Measurements from ENCODE around the gene SLC47A1.
A peak's percentile ranks its signal among the peaks of the same experiment; 100 is the strongest.
"Not testable (repeated sequence)": the region's sequence is repeated elsewhere in the genome, so short reads cannot be mapped to it uniquely, and the experiment has no call there.

The SLC47A1 gene, protein sequence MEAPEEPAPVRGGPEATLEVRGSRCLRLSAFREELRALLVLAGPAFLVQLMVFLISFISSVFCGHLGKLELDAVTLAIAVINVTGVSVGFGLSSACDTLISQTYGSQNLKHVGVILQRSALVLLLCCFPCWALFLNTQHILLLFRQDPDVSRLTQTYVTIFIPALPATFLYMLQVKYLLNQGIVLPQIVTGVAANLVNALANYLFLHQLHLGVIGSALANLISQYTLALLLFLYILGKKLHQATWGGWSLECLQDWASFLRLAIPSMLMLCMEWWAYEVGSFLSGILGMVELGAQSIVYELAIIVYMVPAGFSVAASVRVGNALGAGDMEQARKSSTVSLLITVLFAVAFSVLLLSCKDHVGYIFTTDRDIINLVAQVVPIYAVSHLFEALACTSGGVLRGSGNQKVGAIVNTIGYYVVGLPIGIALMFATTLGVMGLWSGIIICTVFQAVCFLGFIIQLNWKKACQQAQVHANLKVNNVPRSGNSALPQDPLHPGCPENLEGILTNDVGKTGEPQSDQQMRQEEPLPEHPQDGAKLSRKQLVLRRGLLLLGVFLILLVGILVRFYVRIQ

DNA sequence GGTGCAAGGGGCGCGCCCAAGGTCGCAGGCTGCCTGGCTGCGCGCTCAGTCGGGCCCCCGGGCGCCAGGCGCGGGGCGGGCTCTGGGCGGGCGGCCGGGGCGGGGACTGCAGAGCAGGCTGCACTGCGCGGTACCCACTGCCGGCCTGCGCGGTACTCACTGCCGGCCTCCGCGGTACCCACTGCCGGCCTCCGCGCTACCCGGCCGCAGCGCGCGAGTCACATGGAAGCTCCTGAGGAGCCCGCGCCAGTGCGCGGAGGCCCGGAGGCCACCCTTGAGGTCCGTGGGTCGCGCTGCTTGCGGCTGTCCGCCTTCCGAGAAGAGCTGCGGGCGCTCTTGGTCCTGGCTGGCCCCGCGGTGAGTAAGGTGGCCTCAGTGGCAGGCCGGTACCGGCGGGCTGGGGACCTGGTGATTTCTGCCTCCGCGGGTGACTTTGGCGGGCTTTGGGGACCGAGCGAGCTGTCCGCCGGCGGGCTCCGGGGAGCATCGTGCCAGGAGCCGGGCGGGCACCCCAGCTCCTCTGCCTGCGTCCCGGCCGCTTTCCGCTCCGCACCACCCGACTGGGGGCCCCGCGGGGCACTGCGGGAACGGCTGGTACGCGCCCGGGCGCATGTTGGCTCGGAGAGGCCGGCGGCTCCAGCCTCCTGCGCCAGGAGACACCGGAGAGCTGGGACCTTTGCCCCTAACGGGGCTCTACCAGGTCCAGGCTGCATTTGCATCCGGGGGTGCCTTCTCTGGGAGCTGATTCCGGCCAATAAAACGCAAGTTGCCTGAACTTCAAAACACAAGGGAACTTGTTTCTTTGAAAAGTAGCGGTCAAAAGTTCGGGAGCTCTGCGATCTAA lies at the start of gene SLC47A1:
Gene SLC47A1 (plus strand): TSS at position 137 of the 844 bp plus-strand sequence. CDS start 86 bp downstream, at position 223.
- no peak for DNase-seq

DNA sequence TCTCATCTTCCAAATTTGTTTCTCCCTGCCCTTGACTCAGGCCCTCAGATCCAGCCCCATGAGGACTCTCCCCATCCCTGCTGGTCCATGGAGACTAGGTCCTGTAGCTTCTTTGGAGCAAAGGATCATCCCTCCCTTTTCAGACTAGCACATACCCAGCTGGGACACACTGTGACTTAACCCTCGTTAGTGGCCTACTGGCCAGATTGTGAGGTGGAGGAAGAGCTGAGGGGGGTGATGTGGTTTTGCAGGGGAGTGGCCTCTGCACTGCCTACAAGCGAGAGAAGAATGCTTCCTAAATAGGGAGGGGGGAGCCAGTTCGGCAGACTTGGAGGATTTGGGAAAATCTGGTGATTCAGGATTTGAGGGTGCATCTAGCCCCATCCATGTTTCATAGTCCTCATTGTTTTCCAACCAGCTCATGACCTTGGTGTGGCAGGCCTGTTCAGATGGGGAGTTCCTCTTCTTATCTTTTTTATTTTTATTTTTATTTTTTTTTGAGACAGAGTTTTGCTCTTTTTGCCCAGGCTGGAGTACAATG lies 47.8 kb upstream of the SLC47A1 start:
- DNase-seq, result no peak

DNA sequence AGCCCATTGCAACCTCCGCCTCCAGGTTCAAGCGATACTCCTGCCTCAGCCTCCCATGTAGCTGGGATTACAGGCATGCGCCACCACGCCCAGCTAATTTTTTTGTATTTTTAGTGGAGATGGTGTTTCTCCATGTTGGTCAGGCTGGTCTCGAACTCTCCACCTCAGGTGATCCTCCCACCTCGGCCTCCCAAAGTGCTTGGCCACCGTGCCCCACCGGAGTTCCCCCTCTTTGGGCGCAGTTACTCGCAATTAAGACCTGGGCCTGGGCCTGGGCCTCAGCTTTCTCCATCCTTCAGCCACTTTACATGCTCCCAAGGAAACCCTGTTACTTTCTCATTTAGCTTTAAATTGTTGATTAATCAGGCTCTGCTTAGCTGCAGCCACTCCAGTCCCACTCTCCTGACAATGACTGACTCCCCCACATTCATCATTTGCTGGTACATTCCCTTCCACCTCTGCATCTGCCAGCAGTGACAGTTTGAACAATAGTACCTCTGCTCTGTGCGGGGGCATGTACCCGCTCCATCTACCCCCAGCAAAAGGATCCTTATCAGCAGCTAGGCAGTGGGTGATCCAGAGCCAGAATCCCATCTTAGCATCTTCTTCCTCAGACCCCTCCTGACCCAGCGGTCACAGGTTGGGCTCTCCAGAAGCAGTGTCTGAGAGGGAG lies 47.2 kb upstream of the SLC47A1 start:
- no peak for DNase-seq

DNA sequence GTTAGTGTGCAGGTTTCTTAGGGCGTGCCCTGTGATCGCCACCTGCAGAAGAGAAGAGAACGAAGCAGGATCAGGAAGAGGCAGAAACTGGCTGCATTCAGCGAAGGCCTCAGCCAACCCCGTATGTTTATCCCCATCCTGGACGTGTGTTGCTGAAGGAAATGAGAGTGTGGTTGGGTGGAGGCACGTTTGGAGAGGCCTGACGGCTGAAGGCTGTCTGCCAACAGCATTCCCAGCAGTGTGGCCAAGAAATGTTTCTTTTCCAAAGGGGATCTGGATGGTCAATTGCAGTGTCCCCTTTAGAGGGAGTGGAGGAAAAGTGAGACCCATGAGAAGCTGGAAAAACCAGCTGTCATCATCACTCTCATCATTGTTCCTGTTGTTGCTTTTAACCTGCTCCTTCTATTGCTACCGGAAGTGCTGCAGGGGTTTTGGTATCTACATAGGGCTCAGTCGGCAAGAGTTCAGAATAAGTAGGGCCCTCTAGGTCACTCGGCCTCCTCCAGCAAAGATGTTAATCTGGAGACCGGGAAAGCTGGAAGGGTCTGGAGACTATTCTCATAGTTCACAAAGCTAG lies 46.5 kb upstream of the SLC47A1 start:
- DNase-seq, result no peak

DNA sequence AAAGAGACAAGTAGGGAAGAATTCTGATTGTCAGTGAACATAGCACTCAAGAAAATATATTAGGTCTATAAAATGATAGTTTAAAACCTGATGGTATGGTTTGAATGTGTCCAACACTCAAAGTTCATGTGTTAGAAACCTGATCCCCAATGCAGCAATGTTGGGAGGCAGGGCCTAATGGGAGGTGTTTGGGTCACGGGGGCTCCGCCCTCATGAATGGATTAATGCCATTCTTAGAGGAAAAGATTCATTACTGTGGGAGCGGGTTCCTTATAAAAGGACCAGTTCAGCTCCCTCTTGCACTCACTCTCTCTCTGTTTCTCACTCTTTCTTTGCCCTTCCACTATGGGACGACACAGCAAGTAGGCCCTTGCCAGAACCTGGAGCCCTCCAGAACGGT lies 41.5 kb upstream of the SLC47A1 start:
- DNase-seq, result no peak

DNA sequence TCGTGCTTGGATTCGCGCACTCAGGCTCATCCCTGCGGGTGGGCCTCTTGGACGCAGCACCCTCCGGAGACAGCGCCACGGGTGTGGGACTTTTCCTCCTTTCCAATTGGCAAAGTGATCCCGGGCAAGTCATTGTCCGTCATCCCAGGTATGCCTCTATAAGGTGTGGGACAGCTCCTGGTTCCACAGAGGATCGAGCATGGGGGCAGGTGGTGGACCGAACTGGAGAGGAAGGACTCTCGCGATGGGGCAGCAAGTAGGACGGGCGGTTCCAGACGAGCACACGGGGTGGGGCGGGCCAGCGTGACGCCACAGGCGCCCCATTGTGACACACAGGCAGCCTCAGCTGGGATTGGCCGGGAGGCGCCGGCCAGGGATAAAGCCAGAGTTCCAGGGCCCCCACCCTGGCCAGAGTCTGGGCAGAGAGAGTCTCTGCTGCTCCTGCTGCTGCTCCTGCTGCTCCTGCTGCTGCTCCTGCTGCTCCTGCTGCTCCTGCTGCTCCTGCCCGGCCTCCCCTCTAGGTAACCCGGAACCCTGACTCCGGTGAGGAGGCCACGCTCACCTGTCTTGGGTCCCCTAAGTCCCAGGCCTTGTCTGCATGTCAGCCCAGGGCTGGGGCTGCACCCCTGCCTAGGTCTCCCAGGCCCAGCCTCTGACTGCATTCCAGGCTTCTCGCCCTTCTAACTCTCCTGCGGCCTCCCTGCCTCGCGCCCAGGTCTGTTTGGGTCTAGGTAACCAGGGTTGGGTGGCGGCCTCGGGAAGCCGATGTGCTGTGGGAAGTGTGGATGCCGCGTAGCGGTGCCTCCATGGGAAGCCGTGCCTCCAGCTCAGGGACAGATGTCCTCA lies 38.5 kb upstream of the SLC47A1 start:
- no peak for DNase-seq

DNA sequence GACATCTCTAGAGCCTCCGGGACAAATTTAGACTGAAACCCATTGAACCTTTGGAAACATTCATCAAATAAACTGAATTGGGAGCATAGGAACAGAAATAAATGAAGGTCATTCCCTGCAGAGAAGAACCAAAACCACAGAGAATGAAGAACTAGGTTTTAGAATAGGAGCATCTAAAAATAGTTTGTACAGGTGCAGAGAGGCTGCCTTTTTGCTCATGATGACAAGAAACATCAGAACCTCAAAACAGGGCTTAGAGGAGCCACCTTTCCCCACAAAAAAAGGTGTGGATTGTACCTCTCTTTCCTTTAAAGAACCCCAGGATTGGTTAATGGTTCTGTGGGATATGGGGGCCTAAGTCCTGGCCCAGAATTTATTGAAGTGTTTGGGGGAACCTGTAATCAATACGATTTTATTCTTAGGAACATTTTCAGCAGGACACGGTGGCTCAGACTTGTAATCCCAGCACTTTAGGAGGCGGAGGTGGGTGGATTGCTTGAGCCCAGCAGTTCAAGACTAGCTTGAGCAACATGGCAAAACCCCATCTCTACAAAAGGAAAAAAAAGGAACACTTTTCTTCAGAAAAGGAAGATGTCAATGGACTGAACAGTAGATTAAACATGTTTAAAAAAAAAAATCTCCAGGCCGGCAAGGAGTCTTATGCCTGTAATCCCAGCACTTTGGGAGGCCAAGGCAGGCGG lies 37.7 kb upstream of the SLC47A1 start:
- no peak for DNase-seq

DNA sequence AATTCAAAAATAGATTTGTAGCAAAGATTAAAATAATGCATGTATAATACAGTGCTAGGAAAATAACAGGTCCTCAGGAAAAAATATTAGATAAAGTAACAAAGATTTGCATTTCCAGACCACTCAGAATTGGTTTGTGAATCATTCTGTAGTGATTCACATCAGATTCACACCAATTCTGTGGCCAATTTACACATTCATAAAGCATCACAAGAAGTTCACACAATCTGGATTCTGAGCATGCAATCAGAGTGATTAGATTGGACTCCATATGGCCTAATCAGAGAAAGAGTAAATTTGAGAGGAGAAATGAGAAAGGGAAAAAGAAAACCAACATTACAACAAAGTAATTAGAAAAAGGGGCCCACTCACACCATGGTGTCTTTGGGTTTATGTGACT lies 36.0 kb upstream of the SLC47A1 start:
- DNase-seq, result peak; percentile 2

DNA sequence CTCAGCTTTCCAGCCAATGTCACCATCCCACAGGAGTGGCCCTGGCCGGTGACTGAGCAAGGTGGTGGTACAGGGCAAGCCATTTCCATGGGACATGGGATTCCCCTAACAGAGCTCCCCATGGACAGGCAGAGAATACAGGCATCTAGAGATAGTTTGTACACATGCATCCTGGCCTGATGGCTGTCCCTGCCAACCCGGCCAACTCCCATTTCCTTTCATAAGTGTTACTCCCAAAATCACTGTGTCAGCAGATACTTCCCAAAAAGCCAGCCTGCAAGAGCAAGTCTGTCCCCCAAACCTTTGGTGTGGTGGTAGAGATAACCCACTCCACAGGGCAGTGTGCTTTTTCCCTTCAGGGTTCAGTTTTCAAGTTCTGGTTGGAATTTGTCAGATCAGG lies 32.4 kb upstream of the SLC47A1 start:
- no peak for DNase-seq

DNA sequence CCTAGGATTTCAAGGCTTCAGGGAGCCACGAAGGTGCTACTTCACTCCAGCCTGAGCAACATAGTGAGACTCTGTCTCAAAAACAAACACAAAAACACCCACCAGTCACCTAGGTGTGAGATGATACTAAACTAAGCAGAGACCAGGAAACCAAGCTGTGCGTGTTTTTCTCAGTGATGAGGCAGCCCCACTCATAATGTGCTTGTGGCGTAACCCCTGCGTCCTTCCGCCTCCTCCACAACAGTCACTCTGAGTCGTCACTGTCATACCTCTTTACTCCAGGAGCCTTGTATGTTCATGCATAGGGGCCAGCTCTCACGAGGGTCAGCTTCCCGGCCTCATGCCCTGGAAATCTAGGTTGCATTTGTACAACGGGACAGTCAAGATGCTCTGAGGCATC lies 31.1 kb upstream of the SLC47A1 start:
- peak; percentile 70 for DNase-seq

DNA sequence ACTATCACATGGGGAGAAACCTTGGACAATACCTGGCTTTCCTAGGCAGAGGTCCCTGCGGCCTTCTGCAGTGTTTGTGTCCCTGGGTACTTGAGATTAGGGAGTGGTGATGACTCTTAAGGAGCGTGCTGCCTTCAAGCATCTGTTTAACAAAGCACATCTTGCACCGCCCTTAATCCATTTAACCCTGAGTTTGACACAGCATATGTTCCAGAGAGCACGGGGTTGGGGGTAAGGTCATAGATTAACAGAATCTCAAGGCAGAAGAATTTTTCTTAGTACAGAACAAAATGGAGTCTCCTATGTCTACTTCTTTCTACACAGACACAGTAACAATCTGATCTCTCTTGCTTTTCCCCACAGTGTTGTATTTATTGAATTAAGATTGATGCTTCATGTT lies 28.1 kb upstream of the SLC47A1 start:
- not testable (repeated sequence) for DNase-seq

DNA sequence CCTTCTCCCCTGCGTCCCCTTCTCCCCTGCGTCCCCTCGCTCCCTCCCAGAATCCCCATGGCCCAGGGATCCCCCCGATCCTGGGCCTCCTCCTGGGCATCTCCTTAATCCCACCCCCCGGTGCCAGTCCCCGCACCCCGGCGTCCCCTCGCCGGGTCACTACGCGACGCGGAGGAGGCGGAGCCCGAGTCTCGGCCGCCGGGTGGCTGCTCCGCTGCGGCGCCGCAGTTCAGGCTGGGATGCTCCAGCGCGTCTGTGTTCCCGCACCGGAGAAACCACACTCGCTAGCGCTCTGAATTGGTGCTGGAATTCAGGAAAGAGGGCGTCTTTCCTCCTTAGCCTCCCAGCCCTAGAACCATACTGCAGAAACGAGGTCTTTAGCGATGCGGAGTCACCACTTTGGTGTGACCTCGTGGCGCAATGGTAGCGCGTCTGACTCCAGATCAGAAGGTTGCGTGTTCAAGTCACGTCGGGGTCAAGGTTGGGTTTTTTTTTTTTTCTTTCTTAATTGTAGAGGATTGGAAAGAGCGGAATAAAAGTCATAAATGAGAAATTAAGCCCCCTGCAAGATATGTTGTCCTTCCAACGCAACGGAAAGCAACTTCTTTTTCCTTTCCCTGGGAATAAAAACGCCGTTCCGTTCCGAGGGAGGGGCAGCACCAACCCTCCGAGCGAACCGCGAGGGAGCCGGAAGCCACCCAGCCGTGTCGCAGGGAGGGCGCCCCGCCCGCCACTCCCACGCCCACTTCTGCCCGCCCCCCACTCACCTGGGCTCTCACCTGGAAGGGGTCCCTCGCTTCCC lies 25.7 kb upstream of the SLC47A1 start:
- peak; percentile 75 for DNase-seq

DNA sequence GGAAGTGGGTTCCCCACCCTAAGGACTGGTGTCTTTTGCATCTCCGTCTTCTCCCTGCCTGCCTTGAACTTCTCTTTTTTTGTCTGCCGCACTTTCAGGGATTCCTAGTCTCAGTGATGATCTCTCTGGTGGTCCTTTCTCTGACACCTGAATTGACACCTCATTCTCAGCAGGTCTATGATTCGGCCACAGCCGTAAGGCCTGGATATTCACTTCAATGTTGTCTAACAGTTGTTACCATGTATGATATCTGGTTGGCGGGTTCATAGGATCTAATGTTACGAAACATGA lies 25.1 kb upstream of the SLC47A1 start:
- no peak for DNase-seq

DNA sequence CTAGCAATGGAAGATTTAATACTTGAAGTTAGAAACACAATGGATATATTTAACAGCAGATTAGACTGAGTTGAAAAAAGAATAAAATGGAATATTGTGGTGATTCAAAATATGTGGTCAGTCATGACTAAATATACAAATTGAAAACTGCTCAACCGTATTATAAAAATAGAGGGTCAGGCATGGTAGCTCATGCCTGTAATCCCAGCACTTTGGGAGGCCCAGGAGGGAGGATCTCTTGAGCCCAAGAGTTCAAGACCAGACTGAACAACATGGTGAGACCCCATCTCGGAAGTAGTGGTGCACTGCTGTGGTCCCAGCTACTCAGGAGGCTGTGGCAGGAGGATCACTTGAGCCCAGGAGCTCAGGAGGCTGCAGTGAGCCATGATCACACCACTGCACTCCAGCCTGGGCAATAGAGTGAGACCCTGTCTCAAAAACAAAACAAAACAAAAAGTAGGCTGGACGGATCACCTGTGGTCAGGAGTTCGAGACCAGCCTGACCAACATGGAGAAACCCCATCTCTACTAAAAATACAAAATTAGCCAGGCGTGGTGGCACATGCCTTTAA lies 24.3 kb upstream of the SLC47A1 start:
- not testable (repeated sequence) for DNase-seq

DNA sequence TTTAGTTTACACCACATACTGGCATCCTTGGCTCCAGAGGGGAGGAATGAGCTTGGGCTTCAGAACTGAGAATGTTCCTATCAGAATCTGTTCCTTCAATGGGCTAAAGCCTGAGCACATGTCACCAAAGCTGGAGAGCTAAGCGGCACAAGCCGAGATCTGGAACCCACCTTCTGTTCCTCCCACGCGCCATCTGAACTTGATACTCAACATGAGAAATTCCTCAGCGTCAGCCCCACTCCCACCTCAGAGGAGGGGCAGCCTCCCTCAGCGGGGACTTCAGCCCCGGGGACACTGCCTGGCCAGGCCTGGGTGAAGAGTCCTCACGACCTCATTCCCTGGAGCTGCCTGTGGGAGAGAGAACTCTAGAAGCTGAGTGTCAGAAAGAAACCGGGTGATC lies 22.8 kb upstream of the SLC47A1 start:
- no peak for DNase-seq

DNA sequence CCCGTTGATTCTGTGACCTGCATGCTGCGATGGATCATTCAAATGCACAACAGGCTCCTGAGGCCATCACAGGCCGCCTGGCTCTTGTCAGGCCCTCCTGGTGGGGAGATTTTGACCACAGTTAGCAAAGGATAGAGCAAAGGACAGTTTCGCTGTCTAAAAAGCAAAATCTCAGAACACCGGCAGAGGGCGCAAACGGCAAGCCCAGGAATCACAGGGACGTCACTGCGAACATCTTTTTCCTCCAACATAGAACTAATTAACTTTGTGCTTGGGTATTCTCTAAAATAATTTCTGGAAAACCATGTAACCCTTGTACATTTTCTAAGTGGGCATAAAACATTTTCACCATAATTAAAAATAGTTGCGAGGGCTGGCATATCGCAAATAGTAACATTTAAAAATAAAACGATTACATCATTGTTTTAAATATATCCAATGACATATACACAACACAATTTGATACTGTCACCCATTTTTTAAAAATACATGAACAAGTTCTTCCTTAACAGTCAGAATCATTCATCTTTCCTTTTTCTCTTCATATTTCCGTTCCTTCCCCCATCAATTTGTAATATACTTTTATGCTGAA lies 19.7 kb upstream of the SLC47A1 start:
- peak; percentile 60 for DNase-seq

DNA sequence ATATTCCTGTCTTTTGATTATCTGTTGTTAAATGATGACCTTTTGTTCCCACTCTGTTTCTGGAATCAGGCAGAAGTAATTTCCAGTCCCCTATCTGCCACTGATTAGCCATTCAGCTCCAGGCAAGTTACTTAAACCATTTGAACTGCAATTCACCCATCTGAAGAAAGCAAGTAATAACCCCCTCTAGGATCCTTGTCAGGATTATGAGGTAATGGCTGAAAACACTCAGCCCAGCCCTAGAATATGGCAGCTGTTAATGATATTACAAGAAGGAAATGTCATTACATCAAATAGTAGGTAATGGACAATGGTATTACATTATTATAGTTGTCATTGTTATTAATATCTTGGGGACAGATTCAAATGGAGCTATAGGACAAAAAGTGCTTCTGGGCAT lies 16.0 kb upstream of the SLC47A1 start:
- no peak for DNase-seq

DNA sequence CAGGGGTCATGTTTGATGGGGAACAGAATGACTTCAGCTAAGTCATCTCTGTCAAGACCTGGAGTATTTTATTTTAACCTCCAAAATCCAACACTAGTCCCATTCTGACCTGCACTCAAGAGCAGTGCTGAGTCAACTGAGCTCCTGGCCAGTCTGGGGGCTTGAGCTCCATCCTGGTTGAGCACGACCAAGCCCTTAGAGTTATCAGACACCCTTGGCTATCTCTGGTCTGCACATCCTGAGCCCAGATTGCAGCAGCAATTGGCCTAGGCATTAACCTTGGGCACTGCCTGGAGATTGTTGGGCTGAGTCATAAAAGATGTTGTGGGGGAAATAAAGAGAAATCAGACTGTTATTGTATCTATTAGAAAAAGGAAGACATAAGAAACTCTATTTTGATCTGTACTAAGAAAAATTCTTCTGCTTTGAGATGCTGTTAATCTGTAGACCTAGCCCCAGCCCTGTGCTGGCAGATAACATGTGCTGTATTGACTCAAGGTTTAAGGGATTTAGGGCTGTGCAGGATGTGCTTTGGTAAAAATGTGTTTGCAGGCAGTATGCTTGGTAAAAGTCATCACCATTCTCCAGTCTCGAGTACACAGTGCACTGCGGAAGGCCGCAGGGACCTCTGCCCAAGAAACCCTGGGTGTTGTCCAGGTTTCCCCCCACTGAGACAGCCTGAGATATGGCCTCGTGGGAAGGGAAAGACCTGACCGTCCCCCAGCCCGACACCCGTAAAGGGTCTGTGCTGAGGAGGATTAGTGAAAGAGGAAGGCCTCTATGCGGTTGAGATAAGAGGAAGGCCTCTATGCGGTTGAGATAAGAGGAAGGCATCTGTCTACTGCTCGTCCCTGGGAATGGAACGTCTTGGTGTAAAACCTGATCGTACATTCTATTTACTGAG lies 14.0 kb upstream of the SLC47A1 start:
- not testable (repeated sequence) for DNase-seq

Measured in activated CD4-positive, alpha-beta T cell treated with anti-CD3 and anti-CD28 coated beads, Interleukin-2, amount 50 U/mL, for 16 hours (primary cell).